GM19328 (cell line): Measurements from ENCODE around the gene HOXB2.

Experiments
- ATAC-seq: cut with Tn5 transposase; IDR thresholded peaks from one replicate; pipeline ENCODE4 v1.9.1; 2021; ENCODE audit warnings: mild to moderate bottlenecking, moderate library complexity; ENCODE audit not compliant: unreplicated experiment

HOXB2 gene

GRCh38 chr17:48553826-48554225, 8.9 kb upstream of the HOXB2 start:
- ATAC-seq: no peak

DNA sequence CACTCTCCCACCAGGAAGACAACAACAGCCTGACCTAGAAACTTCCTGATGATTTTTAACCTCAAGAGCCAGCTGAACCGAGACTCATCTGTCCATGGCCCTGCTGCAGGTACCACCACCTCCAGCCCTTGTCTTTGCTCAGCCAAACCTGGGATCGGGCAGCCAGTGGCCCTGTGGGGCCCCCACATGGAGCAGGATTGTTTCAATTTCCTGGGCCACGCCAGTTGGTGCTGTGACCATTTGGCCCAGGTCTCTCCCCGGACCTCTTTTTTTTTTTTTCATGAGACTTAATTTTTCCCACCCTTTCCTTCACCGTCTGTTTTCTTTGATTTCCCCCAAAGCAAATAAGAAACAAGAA, 8.3 kb upstream of the HOXB2 start:
- no peak for ATAC-seq

DNA sequence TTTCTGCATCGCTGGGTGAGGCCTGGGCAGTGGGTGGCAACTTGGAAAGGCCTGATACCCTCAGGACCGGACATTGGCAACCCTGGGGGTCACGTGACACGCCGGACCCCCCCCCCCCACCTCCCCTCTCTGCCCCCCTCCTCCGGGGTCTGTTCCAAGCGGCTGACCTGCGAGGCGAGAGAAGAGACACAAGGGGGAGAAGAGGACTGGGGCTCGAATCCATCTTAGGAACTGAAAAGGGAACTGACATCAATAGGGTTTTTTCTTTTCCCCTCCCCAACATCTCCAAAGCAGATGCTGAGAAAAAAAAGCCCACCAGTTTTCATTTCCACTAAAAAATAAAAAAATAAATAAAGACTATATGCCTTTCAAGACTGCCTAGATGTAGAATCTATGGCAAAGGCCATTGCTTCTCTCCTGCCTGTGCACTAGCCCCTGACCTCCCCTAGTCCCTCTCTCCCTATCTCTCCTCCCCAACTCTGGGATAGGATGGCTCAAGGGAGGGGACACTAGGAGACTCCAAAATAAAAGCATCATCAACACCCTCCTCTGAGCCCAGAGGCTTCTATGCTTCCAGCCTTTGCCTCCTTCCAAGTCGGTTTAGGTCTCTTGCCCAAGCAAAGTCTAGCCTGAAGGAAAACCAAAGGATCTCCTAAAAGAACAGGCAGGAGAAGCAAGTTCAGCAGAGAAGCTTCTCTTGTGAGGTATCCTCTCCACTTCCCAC, 7.7 kb upstream of the HOXB2 start:
- ATAC-seq: no peak

DNA sequence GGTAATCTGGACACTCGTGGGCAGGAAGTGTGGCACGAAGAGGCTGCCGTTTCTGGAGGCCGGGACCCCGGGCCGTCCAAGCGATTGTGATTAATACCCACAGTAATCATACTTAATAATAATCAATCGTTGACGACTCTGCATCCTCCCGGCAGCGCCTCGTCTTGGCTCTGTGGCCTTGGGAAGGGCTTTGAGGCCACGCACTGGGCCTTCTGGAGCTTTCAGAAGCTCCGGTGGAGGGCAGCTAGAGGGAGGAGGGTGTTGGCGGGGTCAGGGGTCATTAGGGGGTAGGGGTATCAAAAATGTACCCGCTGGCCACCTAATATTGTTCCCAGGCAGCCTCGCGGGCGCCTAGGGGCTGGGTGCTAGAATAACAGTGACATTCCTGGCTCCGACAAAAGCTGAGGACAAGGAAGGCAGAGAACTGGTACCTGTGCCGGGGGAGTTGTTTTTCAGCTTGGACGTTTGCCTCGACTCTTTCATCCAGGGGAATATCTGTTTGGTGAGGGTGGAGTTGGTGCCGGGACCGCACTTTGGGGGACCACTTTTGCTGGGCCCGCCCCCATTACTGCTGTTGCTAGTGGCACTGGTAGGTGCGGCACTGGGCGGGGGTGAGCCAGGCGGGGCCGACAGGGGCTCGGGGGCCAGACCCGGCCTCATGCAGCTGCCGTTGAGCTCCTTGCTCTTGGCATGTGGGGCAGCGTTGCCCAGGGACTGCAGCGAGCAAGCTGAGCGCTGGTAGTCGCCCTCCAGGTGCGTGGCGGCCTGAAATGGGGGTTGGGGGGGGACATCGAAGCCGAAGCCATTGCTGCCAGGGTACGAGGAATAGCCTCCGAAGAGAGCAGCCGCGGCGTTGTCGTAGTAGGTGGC, 6.9 kb upstream of the HOXB2 start:
- ATAC-seq: no peak

DNA sequence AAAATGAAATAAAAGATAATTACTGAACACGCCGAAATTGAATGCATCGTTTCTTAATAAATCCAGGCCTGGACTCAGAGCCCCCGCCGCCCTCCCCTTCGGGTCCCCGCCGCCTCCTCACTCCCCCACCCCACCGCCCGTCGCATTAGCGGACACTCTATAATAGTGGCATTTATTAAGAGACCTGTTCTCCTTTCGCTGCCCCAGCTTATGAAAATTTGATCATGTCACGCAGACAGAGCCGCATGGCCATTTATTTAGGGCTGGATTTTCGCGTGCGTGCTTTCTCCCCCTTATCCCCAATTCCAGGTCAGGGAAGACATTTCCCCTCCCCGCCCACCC, 6.3 kb upstream of the HOXB2 start:
- ATAC-seq: no peak

DNA sequence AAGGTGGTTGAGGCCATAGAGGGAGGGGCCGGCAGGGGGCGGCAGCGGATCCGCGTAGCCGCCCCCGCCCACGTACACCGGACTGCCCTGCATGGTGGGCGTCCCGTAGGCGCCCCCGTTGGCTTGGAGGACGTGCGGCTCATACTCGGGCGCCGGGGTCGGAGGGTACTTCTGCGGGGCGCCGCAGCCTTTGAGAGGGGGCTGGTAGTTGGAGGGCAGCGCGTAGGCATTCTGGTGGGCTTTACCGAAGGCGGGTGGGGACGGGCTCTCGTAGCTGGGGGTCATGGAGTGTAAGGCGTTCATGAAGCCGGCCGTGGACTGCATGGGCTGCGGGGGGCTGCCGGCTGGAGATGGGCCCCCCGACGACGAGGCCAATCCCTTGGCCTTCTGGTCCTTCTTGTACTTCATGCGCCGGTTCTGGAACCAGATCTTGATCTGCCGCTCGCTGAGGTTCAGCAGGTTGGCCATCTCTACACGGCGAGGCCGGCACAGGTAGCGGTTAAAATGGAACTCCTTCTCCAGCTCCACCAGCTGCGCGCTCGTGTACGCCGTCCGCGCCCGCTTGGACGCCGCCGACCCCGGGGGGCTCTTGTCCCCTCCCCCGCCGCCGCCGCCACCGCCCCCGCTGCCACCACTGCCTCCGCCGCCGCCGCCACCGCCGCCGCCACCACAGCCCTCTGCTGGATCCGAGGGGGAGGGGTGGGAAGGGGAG, 5.7 kb upstream of the HOXB2 start:
- no peak for ATAC-seq

DNA sequence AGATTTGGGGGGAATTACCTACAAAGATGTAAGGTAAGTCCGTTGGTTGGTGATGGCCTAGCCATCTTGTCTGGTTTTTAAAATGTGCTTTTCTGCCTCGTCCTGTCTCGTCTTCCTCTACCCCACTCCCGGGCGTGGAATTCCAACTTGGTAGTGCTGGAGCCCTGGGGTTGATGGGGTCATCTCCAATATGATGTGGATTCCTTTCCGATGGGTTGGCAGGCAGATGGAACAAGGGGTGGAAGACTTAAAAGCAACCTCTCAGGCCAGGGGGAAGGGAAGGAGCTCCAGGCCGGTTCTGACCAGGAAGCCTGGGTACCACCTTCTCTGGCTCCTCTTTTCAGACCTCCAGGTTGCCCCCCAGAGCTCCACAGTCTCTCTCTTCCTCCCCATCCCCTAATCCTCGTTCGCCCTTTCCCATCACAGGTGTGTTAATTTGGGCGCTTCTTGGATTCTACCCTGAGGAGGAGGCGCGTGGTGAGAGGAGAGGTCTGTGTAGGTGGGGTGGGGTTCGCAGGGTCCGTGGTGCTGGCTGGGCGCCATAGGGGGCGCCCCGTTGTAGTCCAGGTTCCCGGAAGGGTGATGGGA, 5.1 kb upstream of the HOXB2 start:
- ATAC-seq: no peak

DNA sequence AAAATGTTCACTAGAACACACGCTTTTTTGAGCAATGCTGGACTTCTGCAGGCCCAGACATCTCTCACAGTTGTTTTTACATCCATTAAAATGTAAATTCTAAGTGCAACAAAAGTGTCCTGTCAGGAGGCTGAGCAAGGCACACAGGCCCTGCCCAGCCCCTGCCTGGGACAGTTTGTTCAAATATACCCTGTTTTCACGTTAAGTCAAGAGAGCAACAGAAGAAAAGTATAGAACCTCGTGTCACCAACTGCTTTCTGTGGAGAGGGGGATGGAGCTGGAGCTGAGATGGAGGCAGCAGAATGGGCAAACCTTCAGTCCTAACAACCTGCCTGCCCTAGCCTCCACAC, 4.3 kb upstream of the HOXB2 start:
- ATAC-seq: no peak

GRCh38 chr17:48548523-48549280, 3.8 kb upstream of the HOXB2 start:
- no peak for ATAC-seq

- no peak for ATAC-seq
Observed at GRCh38 chr17:48547808-48548522, 3.1 kb upstream of the HOXB2 start.

DNA sequence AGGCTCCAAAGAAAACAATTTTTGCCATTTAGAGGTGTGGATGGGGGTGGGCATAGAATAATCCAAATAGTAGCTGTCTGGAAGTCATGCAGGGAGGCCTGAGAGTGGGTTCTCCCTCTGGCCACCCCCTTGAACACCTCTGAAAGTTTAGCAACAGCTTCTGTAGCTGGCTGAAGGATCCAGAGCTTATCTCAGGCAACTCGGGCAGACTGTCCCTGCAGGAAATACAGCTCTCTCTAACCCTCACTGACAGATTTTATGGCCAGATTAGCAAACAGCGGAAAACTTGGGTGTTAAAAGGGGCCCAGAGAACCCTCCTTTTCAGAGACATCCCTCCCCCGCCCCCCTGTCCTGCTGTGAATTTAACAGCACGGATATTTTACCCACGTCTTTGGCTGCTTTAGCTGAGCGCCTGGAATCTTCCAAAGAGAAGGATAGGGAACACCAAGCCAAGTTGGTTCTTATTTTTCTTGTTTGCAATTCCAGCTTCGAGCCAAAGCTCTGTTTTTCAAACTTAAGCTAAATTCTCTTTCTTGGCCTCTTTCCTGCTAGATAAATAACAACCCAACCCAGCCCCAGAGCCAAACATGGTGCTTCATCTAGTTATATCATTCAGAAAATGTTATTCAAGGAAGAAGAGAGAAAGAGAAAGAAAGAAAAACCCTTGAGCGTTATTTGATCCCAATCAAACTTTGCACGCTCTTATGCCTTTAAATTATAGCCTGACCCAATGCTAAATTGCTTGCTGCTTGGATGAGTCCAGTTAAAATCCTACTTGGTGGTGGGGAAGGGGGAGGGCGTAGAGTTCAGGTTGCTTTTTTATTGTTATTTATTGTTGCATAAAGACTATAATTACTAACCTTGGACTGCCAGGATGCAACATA, 2.3 kb upstream of the HOXB2 start:
- no peak for ATAC-seq

GRCh38 chr17:48546137-48546923, 1.4 kb upstream of the HOXB2 start:
- ATAC-seq: no peak

GRCh38 chr17:48545539-48545938, 630 bp upstream of the HOXB2 start:
- ATAC-seq: no peak

DNA sequence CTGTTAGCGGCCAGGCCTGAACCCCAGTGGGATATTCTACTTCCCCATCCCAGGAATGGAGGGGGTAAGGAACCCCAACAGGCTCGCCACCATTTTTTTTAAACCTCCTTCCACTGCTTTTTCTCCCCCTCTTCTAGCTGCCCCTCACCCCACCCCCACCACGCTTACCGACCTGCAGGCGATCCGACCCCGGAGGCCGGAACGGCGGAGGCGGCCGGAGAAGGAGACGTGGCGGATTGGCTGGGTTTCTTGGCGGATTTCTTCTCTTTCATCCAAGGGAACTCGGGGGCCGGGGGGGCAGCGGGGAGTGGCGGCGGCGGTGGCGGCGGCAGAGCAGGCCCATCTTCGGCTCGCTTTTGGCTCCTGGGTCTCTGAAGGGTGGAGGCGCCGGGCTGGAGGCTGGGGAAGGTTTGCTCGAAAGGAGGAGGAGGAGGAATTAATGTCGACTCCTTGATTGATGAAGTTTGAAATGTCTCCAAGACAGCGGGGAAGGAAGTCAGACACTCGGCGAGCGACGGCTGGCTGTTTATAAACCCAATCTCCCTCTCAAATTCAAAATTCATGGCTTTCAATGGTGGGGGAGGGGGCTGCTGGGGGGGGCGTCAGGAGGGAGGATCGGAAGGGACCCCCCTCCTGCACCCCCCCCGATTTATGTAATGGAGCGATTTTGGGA, 424 bp downstream of the HOXB2 start:
- ATAC-seq: no peak

DNA sequence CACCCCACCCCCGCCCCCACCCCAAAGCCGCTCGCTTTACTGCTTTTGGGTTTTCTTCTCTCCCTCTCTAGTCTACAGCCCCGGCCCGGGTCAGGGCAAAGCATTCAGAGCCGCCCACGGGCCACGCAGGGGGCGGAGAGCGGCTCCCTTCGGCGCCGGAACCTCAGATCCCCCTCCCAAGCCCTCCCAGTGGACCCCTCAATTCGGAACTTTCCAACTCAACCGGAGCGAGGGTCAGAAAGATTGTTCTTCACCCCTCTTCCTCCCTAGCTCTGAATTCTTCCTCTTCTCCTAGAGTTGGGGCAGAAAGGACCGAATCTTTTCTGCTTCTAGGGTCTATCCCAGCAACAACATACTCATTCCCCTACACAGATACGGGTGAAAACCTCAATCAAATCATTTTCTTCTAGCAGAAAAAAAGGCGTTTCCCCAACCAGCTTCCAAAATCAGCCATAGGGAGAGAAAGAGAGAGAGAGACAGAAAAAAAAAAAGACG, 1.0 kb downstream of the HOXB2 start:
- ATAC-seq: no peak

- no peak for ATAC-seq
Observed at GRCh38 chr17:48543107-48543853, 1.6 kb downstream of the HOXB2 start.

DNA sequence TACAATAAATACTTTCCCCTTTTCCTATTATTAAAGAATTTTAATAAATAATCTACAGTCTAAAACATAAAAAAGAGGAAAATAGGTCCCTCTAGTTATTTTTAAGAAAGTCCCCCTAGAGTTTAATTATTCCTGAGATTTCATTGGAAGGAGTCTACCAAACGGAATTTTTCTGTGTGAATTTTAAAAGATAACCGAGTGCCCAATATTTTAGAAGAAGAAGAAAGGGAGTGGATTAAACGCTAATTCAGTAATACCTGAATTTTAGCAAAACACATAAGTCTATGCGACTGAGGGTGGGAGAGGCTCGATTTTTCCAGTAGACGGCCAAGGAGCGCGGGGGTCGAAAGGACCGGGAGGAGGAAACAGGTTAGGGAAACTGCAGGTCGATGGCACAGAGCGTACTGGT, 2.2 kb downstream of the HOXB2 start:
- no peak for ATAC-seq
